A673 (cell line): ENCODE results near the gene KLHDC3.

Source experiments
- CTCF ChIP-seq: fragments of 300-800, 200-600 bp; sonication (generic); conservative IDR thresholded peaks from 2 replicates; pipeline ENCODE4 v1.5.1; 2017; ENCODE audit warnings: low read depth, mild to moderate bottlenecking, antibody characterized with exemption, low read length, moderate library complexity, mixed read lengths
- EZH2 ChIP-seq: fragments of 200-600 bp; sonication (generic); IDR thresholded peaks from 2 replicates; pipeline ENCODE4 v1.6.1; 2017; ENCODE audit warnings: borderline replicate concordance, low read depth, mild to moderate bottlenecking, mixed read lengths, antibody characterized with exemption, low read length; ENCODE audit not compliant: poor library complexity, severe bottlenecking

GRCh38 chr6:43024436-43024835 lies 10.4 kb downstream of the KLHDC3 start:
- TF ChIP-seq CTCF (no peak), EZH2 (no peak)
